Spinal cord (tissue), 10 donors: ENCODE data around the gene RTEL1. TPM values are rescaled to one million over a fixed set of nuclear protein-coding genes. Genes with fewer than 3 reads are reported as not detected.

Experiments used
- DNase-seq, 6 donors: peaks; one replicate each; pipeline versions ENCODE4 v3.0.0 to v3.0.0-alpha.2; 2013 to 2015; ENCODE audit warnings: low spot score in 6 of 6, low read depth in 4 of 6
- H3K27ac ChIP-seq: one replicate; pipeline ENCODE4 v1.5.1; 2013; ENCODE audit warnings: low read depth, low read length, control low read depth
- H3K27me3 ChIP-seq: one replicate; pipeline ENCODE4 v1.6.1; 2013; ENCODE audit warnings: low read length; ENCODE audit not compliant: control insufficient read depth, insufficient read depth
- H3K36me3 ChIP-seq: one replicate; pipeline ENCODE4 v1.6.1; 2013; ENCODE audit warnings: low read length; ENCODE audit not compliant: control insufficient read depth, insufficient read depth
- H3K4me1 ChIP-seq: one replicate; pipeline ENCODE4 v1.6.1; 2013; ENCODE audit warnings: low read length; ENCODE audit not compliant: control insufficient read depth, insufficient read depth
- H3K4me3 ChIP-seq: one replicate; pipeline ENCODE4 v1.5.1; 2013; ENCODE audit warnings: low read depth, low read length, control low read depth
- H3K9me3 ChIP-seq: one replicate; pipeline ENCODE4 v1.6.1; 2013; ENCODE audit warnings: low read length; ENCODE audit not compliant: control insufficient read depth, insufficient read depth
- WGBS: methylation state at CpG from one replicate; pipeline ENCODE4 v1.1.5; 2013; ENCODE audit warnings: missing lambda C conversion rate; ENCODE audit not compliant: insufficient coverage; 5-methylcytosine and 5-hydroxymethylcytosine counted together
- polyA plus RNA-seq, 2 donors: library from polyadenylated mRNA; unstranded; fragments of 120-200 nt; gene quantifications; one replicate each; pipeline ENCODE4 v1.2.1, GENCODE V29; 2013; ENCODE audit not compliant: insufficient read length in 2 of 2
- small RNA-seq: library from RNA; depleted of rRNA; stranded (forward); fragments of <200 nt; gene quantifications from one replicate; pipeline ENCODE3, GENCODE V24; 2014; ENCODE audit warnings: low replicate concordance
- total RNA-seq, 2 donors: library from RNA; depleted of rRNA in 1 of 2; stranded (reverse); fragments of 120-200 nt in 1 of 2; fragments of >200 nt in 1 of 2; gene quantifications; one replicate each; pipeline versions ENCODE4 v1.2.3 to v1.2.4, GENCODE V29; 2013 to 2014
- donor health status: healthy.

The RTEL1 gene
- total and polyA plus RNA-seq, 4 donors, result 8.1 to 29.6 (median 19.3) TPM

DNA sequence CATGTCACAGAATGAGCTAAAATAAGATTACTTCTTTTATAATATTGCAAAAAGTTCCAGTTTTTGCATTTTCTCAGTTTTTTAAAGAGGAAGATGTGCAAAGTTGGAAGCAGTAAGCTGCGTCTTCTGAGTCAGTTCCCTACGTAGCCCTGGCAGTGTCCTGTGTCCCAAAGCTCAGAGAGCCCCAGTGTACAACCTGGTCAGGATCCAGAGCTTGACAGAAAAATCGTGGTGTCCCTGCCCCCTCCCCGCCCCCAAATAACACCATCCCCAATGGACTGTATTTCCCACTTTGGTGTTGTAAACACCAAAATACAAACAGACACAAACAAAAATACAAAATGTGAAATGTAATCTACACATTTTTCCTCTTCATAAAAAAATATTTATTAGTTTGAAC is 86.0 kb downstream of the RTEL1 start:
- Histone ChIP-seq H3K9me3 (no peaks in the 10 kb centered on the region), H3K27me3 (no peaks in the 10 kb centered on the region), H3K4me3 (no peak overlapping the region), H3K36me3 (peaks cover 73% of the 10 kb centered on the region), H3K27ac (no peak overlapping the region), H3K4me1 (peaks cover 18% of the 10 kb centered on the region)
- 89% methylated on average over 2 of the region's 4 CpGs for WGBS
- DNase-seq, result no peak

DNA sequence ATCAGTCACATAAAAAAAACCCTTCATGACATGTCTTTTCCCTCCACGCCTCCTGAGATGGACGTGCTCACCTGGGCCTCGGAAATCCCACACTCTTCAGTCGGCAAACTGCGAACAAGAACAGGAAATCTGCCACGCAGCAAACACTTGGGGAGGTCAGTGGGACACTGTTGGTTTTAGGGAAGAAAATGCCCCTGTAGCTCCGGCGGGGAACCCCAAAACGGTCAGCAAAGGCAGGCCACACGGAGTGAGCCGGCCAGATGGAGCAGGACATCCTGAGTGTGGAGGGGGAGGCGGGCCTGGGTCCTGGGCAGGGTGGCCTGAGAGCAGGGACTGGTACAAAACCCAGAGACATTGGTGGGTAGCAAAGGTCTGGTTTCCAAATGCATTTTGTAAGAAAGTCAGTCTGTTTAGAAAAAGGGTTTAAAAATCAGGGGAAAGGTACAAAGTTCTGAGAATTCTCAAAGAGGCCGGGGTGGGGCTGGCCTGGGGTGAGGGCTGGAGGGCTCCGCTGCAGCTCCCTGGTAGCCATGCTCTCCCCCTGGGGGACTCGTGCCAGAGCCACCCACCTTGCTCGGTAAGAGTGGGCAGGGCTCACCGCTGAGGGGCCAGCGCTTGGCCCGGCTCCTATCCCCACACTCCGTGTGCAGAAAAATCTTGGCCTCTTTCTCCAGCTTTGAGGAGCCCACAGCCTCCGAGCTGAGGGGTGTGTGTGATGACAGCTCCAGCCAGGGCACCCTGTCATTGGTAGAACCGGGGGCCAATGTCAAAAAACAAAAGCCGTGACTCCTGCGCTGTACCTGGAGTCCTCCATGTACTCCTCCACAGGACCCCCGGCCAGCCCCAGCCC is 86.7 kb downstream of the RTEL1 start:
- Histone ChIP-seq H3K27me3 (no peaks in the 10 kb centered on the region), H3K4me1 (peaks cover 20% of the 10 kb centered on the region), H3K4me3 (no peak overlapping the region), H3K9me3 (no peaks in the 10 kb centered on the region), H3K27ac (no peak overlapping the region), H3K36me3 (peaks cover 76% of the 10 kb centered on the region)
- WGBS, result 82% methylated on average over 25 of the region's 25 CpGs
- DNase-seq, result no peak

- Histone ChIP-seq H3K27me3 (no peaks in the 10 kb centered on the region), H3K27ac (no peak overlapping the region), H3K4me3 (no peak overlapping the region), H3K9me3 (no peaks in the 10 kb centered on the region), H3K36me3 (peaks cover 81% of the 10 kb centered on the region), H3K4me1 (peaks cover 21% of the 10 kb centered on the region)
- DNase-seq, result no peak
- WGBS, result 67% methylated on average over 13 of the region's 15 CpGs
Measured at GRCh38 chr20:63745424-63745805, 87.3 kb downstream of the RTEL1 start.

Small RNA genes within 50 kb of the gene (small RNA-seq; reads per million reads assigned to genes)
- gene LIME1 (not detected), gene TNFRSF6B (not detected)

Other genes starting within 250 kb of the RTEL1 start
- gene KCNQ2, start 185.7 kb upstream of the RTEL1 start, total RNA-seq, result 10 to 100 TPM; 30.7 to 66.5 TPM
- gene KCNQ2, start 185.7 kb upstream of the RTEL1 start, polyA plus RNA-seq, result 100 to 1,000 TPM; 140 to 155 TPM
- 100 to 1,000 TPM in 1 of 2 donors, 10 to 100 TPM in 1; 79.9 to 188 TPM for gene EEF1A2, start 159.2 kb upstream of the RTEL1 start, total RNA-seq
- 100 to 1,000 TPM; 674 to 690 TPM for gene EEF1A2, start 159.2 kb upstream of the RTEL1 start, polyA plus RNA-seq
- 10 to 100 TPM; 19.9 to 74.0 TPM for gene PPDPF, start 137.5 kb upstream of the RTEL1 start, total RNA-seq
- gene PPDPF, start 137.5 kb upstream of the RTEL1 start, polyA plus RNA-seq, result 100 to 1,000 TPM; 458 to 467 TPM
- gene PTK6, start 120.9 kb upstream of the RTEL1 start, total RNA-seq, result under 1 TPM in 1 of 2 donors, not detected in 1; 0.06 TPM
- gene PTK6, start 120.9 kb upstream of the RTEL1 start, polyA plus RNA-seq, result 1 to 10 TPM; 1.1 to 2.1 TPM
- not detected for gene SRMS, start 110.6 kb upstream of the RTEL1 start, total RNA-seq
- under 1 TPM; 0.22 to 0.42 TPM for gene SRMS, start 110.6 kb upstream of the RTEL1 start, polyA plus RNA-seq
- gene FNDC11, start 104.2 kb upstream of the RTEL1 start, total RNA-seq, result 1 to 10 TPM; 1.0 to 1.1 TPM
- gene FNDC11, start 104.2 kb upstream of the RTEL1 start, polyA plus RNA-seq, result under 1 TPM; 0.93 to 0.99 TPM
- 1 to 10 TPM; 7.2 to 9.9 TPM for gene HELZ2, start 84.1 kb upstream of the RTEL1 start, total RNA-seq
- gene HELZ2, start 84.1 kb upstream of the RTEL1 start, polyA plus RNA-seq, result 1 to 10 TPM; 6.1 to 6.8 TPM
- gene GMEB2, start 31.2 kb upstream of the RTEL1 start, total RNA-seq, result 1 to 10 TPM; 5.9 to 9.3 TPM
- gene GMEB2, start 31.2 kb upstream of the RTEL1 start, polyA plus RNA-seq, result 10 to 100 TPM; 11.1 to 12.0 TPM
- gene STMN3, start 4.9 kb upstream of the RTEL1 start, total RNA-seq, result 100 to 1,000 TPM; 137 to 142 TPM
- gene STMN3, start 4.9 kb upstream of the RTEL1 start, polyA plus RNA-seq, result 100 to 1,000 TPM; 493 to 495 TPM
- gene TNFRSF6B, start 38.3 kb downstream of the RTEL1 start, total RNA-seq, result 1 to 10 TPM; 1.1 to 3.1 TPM
- 1 to 10 TPM; 2.8 to 5.2 TPM for gene TNFRSF6B, start 38.3 kb downstream of the RTEL1 start, polyA plus RNA-seq
- 10 to 100 TPM; 19.5 to 46.6 TPM for gene ARFRP1, start 49.7 kb downstream of the RTEL1 start, total RNA-seq
- 10 to 100 TPM; 52.0 to 57.8 TPM for gene ARFRP1, start 49.7 kb downstream of the RTEL1 start, polyA plus RNA-seq
- gene ZGPAT, start 49.7 kb downstream of the RTEL1 start, total RNA-seq, result 10 to 100 TPM in 1 of 2 donors, 1 to 10 TPM in 1; 6.9 to 19.2 TPM
- gene ZGPAT, start 49.7 kb downstream of the RTEL1 start, polyA plus RNA-seq, result 10 to 100 TPM; 26.9 to 34.6 TPM
- gene LIME1, start 78.4 kb downstream of the RTEL1 start, total RNA-seq, result 1 to 10 TPM; 2.5 to 9.8 TPM
- 10 to 100 TPM; 19.6 to 24.5 TPM for gene LIME1, start 78.4 kb downstream of the RTEL1 start, polyA plus RNA-seq
- 10 to 100 TPM in 1 of 2 donors, 1 to 10 TPM in 1; 5.5 to 51.0 TPM for gene SLC2A4RG, start 81.5 kb downstream of the RTEL1 start, total RNA-seq
- 10 to 100 TPM; 55.2 to 79.1 TPM for gene SLC2A4RG, start 81.5 kb downstream of the RTEL1 start, polyA plus RNA-seq
- gene ZBTB46, start 173.0 kb downstream of the RTEL1 start, total RNA-seq, result 10 to 100 TPM in 1 of 2 donors, 1 to 10 TPM in 1; 8.3 to 13.4 TPM
- 10 to 100 TPM in 1 of 2 donors, 1 to 10 TPM in 1; 9.7 to 13.0 TPM for gene ZBTB46, start 173.0 kb downstream of the RTEL1 start, polyA plus RNA-seq
- not detected for gene ABHD16B, start 203.2 kb downstream of the RTEL1 start, total RNA-seq
- gene ABHD16B, start 203.2 kb downstream of the RTEL1 start, polyA plus RNA-seq, result not detected
- gene TPD52L2, start 207.0 kb downstream of the RTEL1 start, total RNA-seq, result 10 to 100 TPM; 38.5 to 58.1 TPM
- 100 to 1,000 TPM in 1 of 2 donors, 10 to 100 TPM in 1; 81.7 to 109 TPM for gene TPD52L2, start 207.0 kb downstream of the RTEL1 start, polyA plus RNA-seq
- gene DNAJC5, start 236.8 kb downstream of the RTEL1 start, total RNA-seq, result 10 to 100 TPM; 59.4 to 80.6 TPM
- 100 to 1,000 TPM; 109 to 112 TPM for gene DNAJC5, start 236.8 kb downstream of the RTEL1 start, polyA plus RNA-seq